GM23248 (cell line): Measurements from ENCODE around the gene AGAP2. TPM values are rescaled to one million over a fixed set of nuclear protein-coding genes. Genes with fewer than 3 reads are reported as not detected.

Source experiments
- DNase-seq: peaks from one replicate; pipeline ENCODE4 v3.0.0-alpha.2; 2015
- H2AFZ ChIP-seq: fragments of 200-600 bp; sonication (generic); 2 replicates; pipeline ENCODE4 v1.6.1; 2016; ENCODE audit warnings: antibody characterized with exemption
- H3F3A ChIP-seq: fragments of 200-600 bp; sonication (generic); 2 replicates; pipeline ENCODE4 v1.6.1; 2016; ENCODE audit warnings: mild to moderate bottlenecking, antibody characterized with exemption, mixed run types; ENCODE audit not compliant: insufficient read depth
- H3K27ac ChIP-seq: fragments of 200-600 bp; sonication (generic); 2 replicates; pipeline ENCODE4 v1.5.1; 2016; ENCODE audit warnings: mild to moderate bottlenecking
- H3K27me3 ChIP-seq: fragments of 200-600 bp; sonication (generic); replicated peaks from 2 replicates; pipeline ENCODE4 v1.6.1; 2016; ENCODE audit warnings: mild to moderate bottlenecking; ENCODE audit not compliant: insufficient read depth
- H3K36me3 ChIP-seq: fragments of 200-600 bp; sonication (generic); 2 replicates; pipeline ENCODE4 v1.6.1; 2016; ENCODE audit warnings: low read depth, mild to moderate bottlenecking
- H3K4me1 ChIP-seq: fragments of 200-600 bp; sonication (generic); 2 replicates; pipeline ENCODE4 v1.6.1; 2016; ENCODE audit warnings: mild to moderate bottlenecking; ENCODE audit not compliant: insufficient read depth
- H3K4me2 ChIP-seq: fragments of 200-600 bp; sonication (generic); one replicate; pipeline ENCODE4 v1.6.1; 2016; ENCODE audit warnings: mild to moderate bottlenecking; ENCODE audit not compliant: unreplicated experiment
- H3K4me3 ChIP-seq: fragments of 200-600 bp; sonication (generic); 2 replicates; pipeline ENCODE4 v1.5.1; 2016; ENCODE audit warnings: mild to moderate bottlenecking
- H3K79me2 ChIP-seq: fragments of 200-600 bp; sonication (generic); 2 replicates; pipeline ENCODE4 v1.6.1; 2016; ENCODE audit warnings: mild to moderate bottlenecking; ENCODE audit not compliant: insufficient read depth
- H3K9ac ChIP-seq: fragments of 200-600 bp; sonication (generic); 2 replicates; pipeline ENCODE4 v1.6.1; 2016; ENCODE audit warnings: mild to moderate bottlenecking
- H3K9me2 ChIP-seq: fragments of 200-600 bp; sonication (generic); 2 replicates; pipeline ENCODE4 v1.6.1; 2016; ENCODE audit warnings: mixed run types, mild to moderate bottlenecking, moderate library complexity; ENCODE audit not compliant: insufficient read depth
- H3K9me3 ChIP-seq: fragments of 200-600 bp; sonication (generic); one replicate; pipeline ENCODE4 v1.6.1; 2017; ENCODE audit warnings: low read depth
- H4K20me1 ChIP-seq: fragments of 200-600 bp; sonication (generic); 2 replicates; pipeline ENCODE4 v1.6.0; 2016; ENCODE audit not compliant: insufficient read depth
- EZH2 ChIP-seq: fragments of 200-600 bp; sonication (generic); IDR thresholded peaks from 2 replicates; pipeline ENCODE4 v1.6.1; 2018; ENCODE audit warnings: antibody characterized with exemption, mild to moderate bottlenecking; ENCODE audit not compliant: insufficient read depth, poor library complexity, severe bottlenecking
- EZH2phosphoT487 ChIP-seq: fragments of 200-600 bp; sonication (generic); IDR thresholded peaks from 2 replicates; pipeline ENCODE4 v1.6.1; 2018; ENCODE audit warnings: antibody characterized with exemption, moderate library complexity, mild to moderate bottlenecking, low read depth; ENCODE audit not compliant: insufficient read depth
- WGBS, 2 experiments: methylation state at CpG; one replicate each; pipeline ENCODE4 v1.1.6; 2015 to 2017; ENCODE audit warnings: low lambda C conversion rate in 2 of 2, low coverage in 1 of 2; ENCODE audit errors: missing lambda C conversion rate in 2 of 2; 5-methylcytosine and 5-hydroxymethylcytosine counted together
- in situ Hi-C: fragments of 300-500 bp; cut with MboI; formaldehyde crosslinking; loops from 2 replicates; pipeline ENCODE4 v1.15.0; 2020
- polyA plus RNA-seq: library from polyadenylated mRNA; unstranded; fragments of >200 nt; fragmentation: Nextera tagmentation; extraction: Ambion mirVana; gene quantifications from 2 replicates; pipeline ENCODE4 v1.2.1, GENCODE V29; 2016
- total RNA-seq: library from RNA; depleted of rRNA; stranded (reverse); fragments of >200 nt; shearing (Covaris generic); gene quantifications from 2 replicates; pipeline ENCODE4 v1.2.3, GENCODE V29; 2014

AGAP2 gene
- total and polyA plus RNA-seq, 2 experiments from 2014 or later, result not detected

- peaks cover 25% of the 10 kb centered on the region for H3K79me2 ChIP-seq
- H3K4me3 ChIP-seq, result peak within 1 kb of the TSS; percentile 36
- peak; percentile 90 for TF ChIP-seq EZH2
- TF ChIP-seq EZH2phosphoT487, result no peak
- H3K9me3 ChIP-seq, result no peaks in the 10 kb centered on the region
- peaks cover 22% of the 10 kb centered on the region for H3K27me3 ChIP-seq
- H3K36me3 ChIP-seq, result no peaks in the 10 kb centered on the region
- H3K9ac ChIP-seq, result no peak within 1 kb of the TSS
- no peaks in the 10 kb centered on the region for H3K9me2 ChIP-seq
- peaks cover 4% of the 10 kb centered on the region; the same call in 1 of the 2 replicates for H3K4me1 ChIP-seq
- in situ Hi-C loops, result no loop called here
- H2AFZ ChIP-seq, result no peak within 1 kb of the TSS
- 3 to 9% methylated on average over 9 to 41 of the region's 41 CpGs for WGBS, 2 experiments
- DNase-seq, result no peak
- H3K27ac ChIP-seq, result no peak within 1 kb of the TSS
- no peaks in the 10 kb centered on the region for H4K20me1 ChIP-seq
- peak within 1 kb of the TSS; percentile 19 for H3K4me2 ChIP-seq
- H3F3A ChIP-seq, result peaks cover 11% of the 10 kb centered on the region
Observed at GRCh38 chr12:57754411-57755193, 16.1 kb upstream of the AGAP2 start, which contains the start of gene MARCHF9. TSS of gene MARCHF9 (plus strand) at chr12:57755103. CDS start at chr12:57755529, 426 bp downstream.

- peaks cover 22% of the 10 kb centered on the region for H3K27me3 ChIP-seq
- WGBS, 2 experiments, result 31 to 57% methylated on average over 1 of the region's 1 CpG
- no peaks in the 10 kb centered on the region for H4K20me1 ChIP-seq
- H3K4me3 ChIP-seq, result no peak overlapping the region
- TF ChIP-seq EZH2phosphoT487 (no peak), EZH2 (no peak)
- no peak overlapping the region for H3K9ac ChIP-seq
- H3K4me1 ChIP-seq, result peaks cover 4% of the 10 kb centered on the region; the same call in 1 of the 2 replicates
- peaks cover 33% of the 10 kb centered on the region for H3K79me2 ChIP-seq
- H3K27ac ChIP-seq, result no peak overlapping the region
- DNase-seq, result no peak
- H2AFZ ChIP-seq, result no peak overlapping the region
- no peak overlapping the region for H3K4me2 ChIP-seq
- H3F3A ChIP-seq, result peaks cover 11% of the 10 kb centered on the region
- H3K9me3 ChIP-seq, result no peaks in the 10 kb centered on the region
- H3K36me3 ChIP-seq, result no peaks in the 10 kb centered on the region
- in situ Hi-C loops, result no loop called here
- no peaks in the 10 kb centered on the region for H3K9me2 ChIP-seq
Observed at GRCh38 chr12:57753756-57754337, 15.3 kb upstream of the AGAP2 start.

- peak overlapping the region; percentile 58 for H2AFZ ChIP-seq
- H3K4me3 ChIP-seq, result peak overlapping the region; percentile 94
- H3K36me3 ChIP-seq, result peaks cover 5% of the 10 kb centered on the region; the same call in 1 of the 2 replicates
- H3K27me3 ChIP-seq, result peaks cover 22% of the 10 kb centered on the region
- TF ChIP-seq EZH2phosphoT487 (no peak), EZH2 (no peak)
- DNase-seq, result no peak
- H3K27ac ChIP-seq, result no peak overlapping the region
- H3K9ac ChIP-seq, result peak overlapping the region; percentile 45
- H3K9me2 ChIP-seq, result no peaks in the 10 kb centered on the region
- H3F3A ChIP-seq, result peaks cover 11% of the 10 kb centered on the region
- no peaks in the 10 kb centered on the region for H3K9me3 ChIP-seq
- H3K79me2 ChIP-seq, result peaks cover 33% of the 10 kb centered on the region
- H3K4me1 ChIP-seq, result peaks cover 4% of the 10 kb centered on the region; the same call in 1 of the 2 replicates
- H4K20me1 ChIP-seq, result no peaks in the 10 kb centered on the region
- 1% methylated on average over 5 of the region's 5 CpGs for WGBS, 2 experiments
- in situ Hi-C loops, result no loop called here
- peak overlapping the region; percentile 67 for H3K4me2 ChIP-seq
Observed at GRCh38 chr12:57752668-57753000, 14.1 kb upstream of the AGAP2 start.

- Histone ChIP-seq H2AFZ (peak within 1 kb of the TSS; percentile 83), H3K4me2 (peak within 1 kb of the TSS; percentile 96), H3K27me3 (peaks cover 22% of the 10 kb centered on the region), H3K9ac (peak within 1 kb of the TSS; percentile 98), H3F3A (peaks cover 17% of the 10 kb centered on the region), H3K4me3 (peak within 1 kb of the TSS; percentile 94), H4K20me1 (no peaks in the 10 kb centered on the region), H3K9me3 (no peaks in the 10 kb centered on the region), H3K27ac (peak within 1 kb of the TSS; percentile 94), H3K36me3 (peaks cover 10% of the 10 kb centered on the region; the same call in 1 of the 2 replicates), H3K9me2 (no peaks in the 10 kb centered on the region), H3K79me2 (peaks cover 33% of the 10 kb centered on the region), H3K4me1 (peaks cover 4% of the 10 kb centered on the region; the same call in 1 of the 2 replicates)
- in situ Hi-C loops, result no loop called here
- 0 to 2% methylated on average over 44 to 56 of the region's 58 CpGs for WGBS, 2 experiments
- TF ChIP-seq EZH2 (no peak), EZH2phosphoT487 (no peak)
- DNase-seq, result peak; percentile 99
Observed at GRCh38 chr12:57751788-57752667, 13.5 kb upstream of the AGAP2 start, which contains the start of gene CDK4. TSS of gene CDK4 (minus strand) at chr12:57752310. CDS start at chr12:57751717, 593 bp downstream.
